K562 (cell line): ENCODE measurements around the gene ARHGDIA. TPM values are rescaled to one million over a fixed set of nuclear protein-coding genes. Genes with fewer than 3 reads are reported as not detected.
A peak's percentile ranks its signal among the peaks of the same experiment; 100 is the strongest.

Source experiments
- BRD4 ChIP-seq: fragments of 200-600 bp; sonication (generic); IDR thresholded peaks from 2 replicates; pipeline ENCODE4 v1.6.1; 2017; ENCODE audit warnings: inconsistent platforms
- CHD7 ChIP-seq: fragments of 200-600 bp; sonication (generic); IDR thresholded peaks from one replicate; pipeline ENCODE4 v1.6.1; 2012; ENCODE audit warnings: mild to moderate bottlenecking, low read depth, low read length, inconsistent platforms
- GTF2E2 ChIP-seq: fragments of 200-800 bp; sonication (Bioruptor generic); IDR thresholded peaks from 2 replicates; pipeline ENCODE4 v1.6.1; 2016; ENCODE audit warnings: missing genetic modification characterization, missing compliant biosample characterization
- PURB ChIP-seq: sonication (generic); formaldehyde crosslinking; IDR thresholded peaks from 2 replicates; pipeline ENCODE4 v1.9.0; 2021; ENCODE audit warnings: low read depth, mild to moderate bottlenecking, missing genetic modification reagents
- RFX1 ChIP-seq: fragments of 450-650 bp; IDR thresholded peaks from 2 replicates; pipeline ENCODE4 v1.6.1; 2016; ENCODE audit warnings: mild to moderate bottlenecking, moderate library complexity
- ZNF518B ChIP-seq: fragments of 250-450 bp; sonication (Bioruptor Pico); IDR thresholded peaks from 2 replicates; pipeline ENCODE4 v1.5.0; 2021; ENCODE audit warnings: mild to moderate bottlenecking, moderate library complexity
- polyA plus RNA-seq, 8 experiments: library from polyadenylated mRNA; depleted of rRNA in 4 of 8; stranded (reverse) in 5 of 8; unstranded in 3 of 8; fragments of >200 nt; fragmentation: Nextera tagmentation in 2 of 8; fragmentation: Illumina TruSeq in 1 of 8; extraction: Ambion mirVana in 2 of 8; extraction: Trizol in 1 of 8; gene quantifications; 2 replicates each; pipeline versions ENCODE4 v1.2.1 to v1.2.3, GENCODE V29; 2011 to 2014; ENCODE audit warnings: inconsistent platforms in 1 of 8, missing spikeins in 1 of 8
- total RNA-seq, 7 experiments: library from RNA; depleted of rRNA in 6 of 7; stranded (reverse); fragments of >200 nt in 6 of 7; fragmentation: Illumina TruSeq in 2 of 7; extraction: Trizol in 2 of 7; gene quantifications; 2 replicates each; pipeline versions ENCODE4 v1.2.1 to v1.2.3, GENCODE V29; 2011 to 2021; ENCODE audit warnings: low replicate concordance in 1 of 7

ARHGDIA gene
- total and polyA plus RNA-seq, 9 of the 15 experiments (the other 6 are each of a cell fraction or from before 2014, with no cell fraction given) = 9.6 to 340 (median 97.6) TPM

- TF ChIP-seq CHD7 (no peak), RFX1 (no peak), GTF2E2 (tag) (peak; percentile 30; the same call in 1 of the 2 replicates), ZNF518B (CRISPR knock-in tag) (no peak), PURB (CRISPR knock-in tag) (no peak), BRD4 (peak; percentile 99)
Observed at GRCh38 chr17:81871387-81872230, 472 bp upstream of the ARHGDIA start (continued).
